ENCODE measurements around the gene MSI2. TPM values are rescaled to one million over a fixed set of nuclear protein-coding genes. Genes with fewer than 3 reads are reported as not detected.

Gene MSI2
- total RNA-seq, 2 donors from 2014 or later, result 112 to 119 TPM

GRCh38 chr17:57625511-57625910 is 369.2 kb downstream of the MSI2 start:
- DNase-seq, result no peak
- H3K4me3 Mint-ChIP-seq, result no peak overlapping the region
- no peak overlapping the region for H3K27ac Mint-ChIP-seq
- no peaks in the 10 kb centered on the region for H3K27me3 Mint-ChIP-seq (ENCODE audit: low read depth)
- H3K36me3 Mint-ChIP-seq (ENCODE audit: insufficient read depth in 2 of 2), result no peaks in the 10 kb centered on the region
- peaks cover 31% of the 10 kb centered on the region for H3K4me1 Mint-ChIP-seq (ENCODE audit: low read depth)
- ATAC-seq (replicated peaks in 1 of 2), result no peak
- H3K9me3 Mint-ChIP-seq, result no peaks in the 10 kb centered on the region

- no peaks in the 10 kb centered on the region for H3K27me3 Mint-ChIP-seq (ENCODE audit: low read depth)
- H3K4me1 Mint-ChIP-seq (ENCODE audit: low read depth), result peaks cover 31% of the 10 kb centered on the region
These were observed 369.6 kb downstream of the MSI2 start for GRCh38 chr17:57625957-57626356.

DNA sequence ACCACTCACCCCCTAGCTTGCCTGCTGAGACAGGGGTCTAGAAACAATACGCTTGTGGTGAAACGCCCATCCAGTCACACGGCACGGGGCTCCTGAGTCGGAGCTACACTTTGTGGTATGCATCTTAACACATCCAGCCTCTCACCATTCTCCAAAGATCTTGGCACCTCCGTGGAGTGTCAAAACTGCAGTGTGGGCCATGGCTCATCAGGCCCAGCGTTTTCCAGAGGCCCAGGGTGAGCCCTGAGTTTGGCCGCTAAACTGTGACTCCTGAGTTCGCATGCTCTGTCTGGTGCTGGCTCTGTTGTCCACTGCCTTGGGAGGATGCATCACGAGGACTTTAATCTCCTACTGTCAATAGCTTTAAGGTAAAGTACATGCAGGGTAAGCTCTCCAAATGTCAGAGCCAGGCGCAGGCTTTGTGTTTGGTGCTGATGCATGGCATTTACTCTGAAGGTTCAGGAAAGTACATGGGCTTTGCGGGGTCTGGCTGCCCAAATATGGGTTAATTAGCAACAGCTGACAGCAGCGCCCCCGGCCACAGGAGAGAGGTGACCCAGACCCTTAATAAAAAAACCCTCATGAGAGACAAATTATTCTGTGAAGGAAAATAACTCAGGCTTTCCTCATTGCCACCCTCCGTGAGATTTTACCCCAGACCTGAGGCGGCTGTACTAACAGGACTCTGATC is 370.3 kb downstream of the MSI2 start:
- Mint-ChIP-seq H3K27ac (no peak overlapping the region), H3K4me3 (no peak overlapping the region), H3K36me3 (ENCODE audit: insufficient read depth in 2 of 2) (peaks cover 0 to 2% of the 10 kb centered on the region in 2 donors), H3K4me1 (ENCODE audit: low read depth) (peaks cover 31% of the 10 kb centered on the region), H3K27me3 (ENCODE audit: low read depth) (no peaks in the 10 kb centered on the region), H3K9me3 (no peaks in the 10 kb centered on the region)
- no peak for DNase-seq
- ATAC-seq (replicated peaks in 1 of 2), result no peak

More at GRCh38 chr17:57625957-57626356, 369.6 kb downstream of the MSI2 start:
- Mint-ChIP-seq H3K9me3 (no peaks in the 10 kb centered on the region), H3K27ac (no peak overlapping the region), H3K36me3 (ENCODE audit: insufficient read depth in 2 of 2) (no peaks in the 10 kb centered on the region), H3K4me3 (no peak overlapping the region)
- no peak for DNase-seq
- ATAC-seq (replicated peaks in 1 of 2), result no peak

DNA sequence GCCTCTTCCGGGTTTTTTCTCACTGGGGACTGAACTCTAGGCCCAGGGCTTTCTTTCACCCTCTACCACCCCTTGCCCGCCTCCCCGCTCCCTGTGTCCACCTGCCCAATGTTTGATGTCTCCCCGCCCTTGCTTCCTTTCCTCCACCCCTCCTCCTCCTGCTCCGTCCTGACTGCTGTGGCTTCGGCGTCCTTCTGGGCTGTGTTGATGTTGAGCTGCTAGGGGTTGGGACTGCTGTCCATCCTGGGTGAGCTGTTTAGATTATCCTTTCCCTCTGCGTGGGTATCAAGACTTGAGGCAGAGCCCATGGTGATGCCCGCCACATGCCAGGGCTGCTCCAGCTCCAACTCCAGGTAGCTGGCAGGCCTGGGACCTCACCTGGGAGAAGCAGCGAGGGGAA is 371.3 kb downstream of the MSI2 start:
- ATAC-seq (replicated peaks in 1 of 2) (no peak), DNase-seq (no peak)
- Mint-ChIP-seq H3K4me1 (ENCODE audit: low read depth) (peaks cover 22% of the 10 kb centered on the region), H3K9me3 (no peaks in the 10 kb centered on the region), H3K36me3 (ENCODE audit: insufficient read depth in 2 of 2) (peaks cover 0 to 2% of the 10 kb centered on the region in 2 donors), H3K4me3 (no peak overlapping the region), H3K27me3 (ENCODE audit: low read depth) (no peaks in the 10 kb centered on the region), H3K27ac (no peak overlapping the region)

DNA sequence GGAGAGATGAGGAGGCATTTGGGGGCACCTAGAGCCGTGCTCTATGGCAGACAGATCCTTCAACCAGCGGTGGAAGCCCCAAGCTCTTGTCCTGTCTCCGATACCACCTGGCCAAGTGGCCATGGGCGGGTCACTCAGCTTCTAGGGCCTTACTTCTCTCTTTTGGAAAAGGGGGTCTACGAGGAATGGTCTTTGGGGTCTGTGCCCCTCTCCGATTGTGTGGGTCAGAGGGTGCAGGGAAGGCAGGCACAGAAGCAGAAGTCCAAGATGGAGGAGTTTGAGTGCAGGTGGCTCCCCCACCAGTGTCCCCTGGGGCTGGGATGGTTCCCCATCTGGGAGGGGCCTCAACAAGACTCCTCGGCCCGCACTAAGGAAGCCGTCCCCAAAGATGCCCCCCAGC is 372.1 kb downstream of the MSI2 start:
- H3K27me3 Mint-ChIP-seq (ENCODE audit: low read depth), result no peaks in the 10 kb centered on the region
- peaks cover 13% of the 10 kb centered on the region for H3K4me1 Mint-ChIP-seq (ENCODE audit: low read depth)
- H3K4me3 Mint-ChIP-seq, result no peak overlapping the region
- no peak for DNase-seq
- H3K36me3 Mint-ChIP-seq (ENCODE audit: insufficient read depth in 2 of 2), result peaks cover under 1 to 2% of the 10 kb centered on the region in 2 donors
- no peak for ATAC-seq (replicated peaks in 1 of 2)
- H3K9me3 Mint-ChIP-seq, result no peaks in the 10 kb centered on the region
- no peak overlapping the region for H3K27ac Mint-ChIP-seq

- ATAC-seq (replicated peaks in 1 of 2), result no peak
- no peak overlapping the region for H3K27ac Mint-ChIP-seq
- no peak overlapping the region for H3K4me3 Mint-ChIP-seq
- no peak for DNase-seq
- no peaks in the 10 kb centered on the region for H3K27me3 Mint-ChIP-seq (ENCODE audit: low read depth)
- peaks cover 4 to 5% of the 10 kb centered on the region in 2 donors for H3K36me3 Mint-ChIP-seq (ENCODE audit: insufficient read depth in 2 of 2)
- H3K9me3 Mint-ChIP-seq, result no peaks in the 10 kb centered on the region
- H3K4me1 Mint-ChIP-seq (ENCODE audit: low read depth), result peaks cover 3% of the 10 kb centered on the region
These were observed 373.1 kb downstream of the MSI2 start for GRCh38 chr17:57629470-57629869.

- DNase-seq (no peak), ATAC-seq (replicated peaks in 1 of 2) (no peak)
- Mint-ChIP-seq H3K4me3 (no peak overlapping the region), H3K27ac (no peak overlapping the region), H3K4me1 (ENCODE audit: low read depth) (no peaks in the 10 kb centered on the region), H3K27me3 (ENCODE audit: low read depth) (no peaks in the 10 kb centered on the region), H3K36me3 (ENCODE audit: insufficient read depth in 2 of 2) (peaks cover 4 to 5% of the 10 kb centered on the region in 2 donors), H3K9me3 (no peaks in the 10 kb centered on the region)
These were observed 373.6 kb downstream of the MSI2 start for GRCh38 chr17:57629886-57630285.

DNA sequence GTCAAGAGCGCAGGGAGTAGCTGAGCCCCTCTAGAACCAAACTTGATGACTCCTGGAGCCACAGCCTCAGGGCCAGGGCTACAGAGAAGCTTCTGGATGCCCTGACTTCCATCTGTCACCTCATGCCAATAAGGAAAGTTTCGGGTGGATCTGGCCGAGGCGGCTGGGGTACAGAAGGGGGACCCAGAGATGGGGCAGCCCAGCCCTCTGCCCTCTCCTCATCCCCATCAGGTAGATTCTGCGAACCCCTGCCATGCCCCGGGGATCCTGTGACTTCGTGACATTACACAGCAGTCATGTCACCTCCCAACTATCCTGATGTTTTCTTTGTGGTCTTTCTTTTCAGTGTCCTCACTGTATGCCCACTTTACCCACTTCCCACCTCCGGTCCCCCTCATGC is 374.4 kb downstream of the MSI2 start:
- Mint-ChIP-seq H3K27ac (no peak overlapping the region), H3K36me3 (ENCODE audit: insufficient read depth in 2 of 2) (peaks cover 4 to 5% of the 10 kb centered on the region in 2 donors), H3K27me3 (ENCODE audit: low read depth) (no peaks in the 10 kb centered on the region), H3K4me1 (ENCODE audit: low read depth) (no peaks in the 10 kb centered on the region), H3K9me3 (no peaks in the 10 kb centered on the region), H3K4me3 (no peak overlapping the region)
- ATAC-seq (replicated peaks in 1 of 2), result no peak
- no peak for DNase-seq

- Mint-ChIP-seq H3K4me3 (no peak overlapping the region), H3K27me3 (ENCODE audit: low read depth) (no peaks in the 10 kb centered on the region), H3K36me3 (ENCODE audit: insufficient read depth in 2 of 2) (peaks cover 4 to 5% of the 10 kb centered on the region in 2 donors)
These were observed 375.5 kb downstream of the MSI2 start for GRCh38 chr17:57631871-57632270.

GRCh38 chr17:57632294-57632693 is 376.0 kb downstream of the MSI2 start:
- Mint-ChIP-seq H3K27me3 (ENCODE audit: low read depth) (no peaks in the 10 kb centered on the region), H3K9me3 (no peaks in the 10 kb centered on the region), H3K4me1 (ENCODE audit: low read depth) (no peaks in the 10 kb centered on the region), H3K4me3 (no peak overlapping the region), H3K36me3 (ENCODE audit: insufficient read depth in 2 of 2) (peaks cover 4 to 5% of the 10 kb centered on the region in 2 donors), H3K27ac (no peak overlapping the region)
- ATAC-seq (replicated peaks in 1 of 2), result no peak
- no peak for DNase-seq

More at GRCh38 chr17:57631871-57632270, 375.5 kb downstream of the MSI2 start:
- Mint-ChIP-seq H3K27ac (no peak overlapping the region), H3K4me1 (ENCODE audit: low read depth) (no peaks in the 10 kb centered on the region), H3K9me3 (no peaks in the 10 kb centered on the region)
- no peak for ATAC-seq (replicated peaks in 1 of 2)
- DNase-seq, result no peak

DNA sequence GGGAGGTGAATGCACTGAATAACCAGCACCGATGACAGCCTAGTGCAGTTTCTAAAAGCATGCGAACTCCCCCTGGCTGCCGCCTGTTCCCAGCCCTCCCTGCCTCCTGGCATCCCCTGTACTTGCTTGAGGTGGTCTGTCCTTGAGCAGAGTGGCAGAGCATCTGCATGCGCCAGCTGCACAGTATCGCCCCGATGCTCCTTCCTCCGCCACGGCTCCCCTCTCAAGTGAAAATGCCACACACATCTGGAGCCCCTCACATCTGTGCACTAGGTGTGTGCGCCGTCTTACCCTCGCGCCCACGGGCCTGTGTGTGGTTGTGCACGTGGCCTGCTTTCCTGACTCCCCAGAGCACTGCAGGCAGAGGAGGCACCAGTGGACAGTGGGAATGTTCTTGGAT is 376.9 kb downstream of the MSI2 start:
- Mint-ChIP-seq H3K27ac (no peak overlapping the region), H3K36me3 (ENCODE audit: insufficient read depth in 2 of 2) (peaks cover 4 to 5% of the 10 kb centered on the region in 2 donors), H3K4me3 (no peak overlapping the region), H3K27me3 (ENCODE audit: low read depth) (no peaks in the 10 kb centered on the region), H3K9me3 (no peaks in the 10 kb centered on the region), H3K4me1 (ENCODE audit: low read depth) (no peaks in the 10 kb centered on the region)
- ATAC-seq (replicated peaks in 1 of 2) (no peak), DNase-seq (no peak)

DNA sequence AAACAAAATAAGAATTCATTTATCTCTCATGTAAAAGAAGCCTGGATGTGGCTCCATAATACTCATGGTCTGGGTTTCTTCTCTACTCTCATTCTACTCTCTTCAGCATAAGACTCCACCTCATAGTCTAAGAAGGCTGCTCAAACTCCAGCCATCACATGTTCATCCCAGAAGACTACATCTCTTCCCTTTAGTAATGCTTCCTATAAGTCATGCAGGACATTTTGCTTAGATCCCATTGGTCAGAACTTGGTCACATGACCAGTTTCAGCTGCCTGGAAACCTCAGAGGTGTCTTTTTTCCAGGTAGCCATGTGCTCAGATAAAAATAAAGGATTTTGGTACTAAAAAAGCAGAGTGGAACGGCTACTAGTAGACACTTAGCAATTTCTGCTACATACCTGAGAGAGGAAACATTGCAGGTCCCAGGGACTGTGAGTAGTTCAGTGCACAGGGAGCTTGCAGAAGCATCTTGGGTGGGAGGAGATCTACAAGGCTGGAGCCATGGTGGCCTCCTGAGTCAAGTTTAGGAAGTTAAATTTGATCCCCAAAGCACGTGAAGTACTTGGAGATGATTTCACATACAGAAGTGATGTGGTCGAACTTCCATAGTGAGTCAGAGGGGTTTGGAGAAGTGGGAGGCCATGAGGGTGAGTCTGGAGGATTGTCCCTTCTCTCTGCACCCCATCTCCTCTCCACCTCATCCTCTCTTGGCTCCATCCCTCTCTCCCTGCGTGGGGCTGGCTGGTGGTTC is 378.6 kb downstream of the MSI2 start:
- H3K4me3 Mint-ChIP-seq, result no peak overlapping the region
- H3K27ac Mint-ChIP-seq, result no peak overlapping the region
- H3K36me3 Mint-ChIP-seq (ENCODE audit: insufficient read depth in 2 of 2), result peaks cover 4 to 5% of the 10 kb centered on the region in 2 donors

DNA sequence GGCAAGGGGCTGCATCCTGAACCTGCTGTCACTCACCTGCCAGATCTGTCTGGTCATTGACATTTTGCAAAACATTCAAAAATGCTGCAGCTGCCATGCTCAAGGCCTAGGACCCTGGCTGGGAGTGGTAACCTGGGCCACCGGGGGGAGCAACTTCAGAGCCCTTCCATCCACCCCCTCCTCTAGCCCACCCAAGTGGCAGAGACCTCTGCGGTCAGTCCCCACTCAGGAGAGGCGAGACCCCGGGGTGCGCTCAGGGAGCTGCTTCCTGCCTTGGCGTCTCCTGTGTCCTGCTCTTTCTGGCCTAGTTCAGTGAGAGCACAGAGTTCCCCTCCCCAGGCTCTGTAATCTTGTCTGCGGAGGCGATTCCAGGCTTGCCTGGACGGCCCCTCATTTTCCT is 380.0 kb downstream of the MSI2 start:
- DNase-seq (no peak), ATAC-seq (replicated peaks in 1 of 2) (no peak)
- no peaks in the 10 kb centered on the region for H3K4me1 Mint-ChIP-seq (ENCODE audit: low read depth)
- peaks cover 4 to 5% of the 10 kb centered on the region in 2 donors for H3K36me3 Mint-ChIP-seq (ENCODE audit: insufficient read depth in 2 of 2)
- no peak overlapping the region for H3K27ac Mint-ChIP-seq
- no peaks in the 10 kb centered on the region for H3K27me3 Mint-ChIP-seq (ENCODE audit: low read depth)
- H3K4me3 Mint-ChIP-seq, result no peak overlapping the region
- H3K9me3 Mint-ChIP-seq, result no peaks in the 10 kb centered on the region

More for the DNA sequence above, 378.6 kb downstream of the MSI2 start:
- Mint-ChIP-seq H3K9me3 (no peaks in the 10 kb centered on the region), H3K27me3 (ENCODE audit: low read depth) (no peaks in the 10 kb centered on the region), H3K4me1 (ENCODE audit: low read depth) (no peaks in the 10 kb centered on the region)
- ATAC-seq (replicated peaks in 1 of 2), result no peak
- no peak for DNase-seq
